Measurements from ENCODE around the gene PUS3.

Gene PUS3

DNA sequence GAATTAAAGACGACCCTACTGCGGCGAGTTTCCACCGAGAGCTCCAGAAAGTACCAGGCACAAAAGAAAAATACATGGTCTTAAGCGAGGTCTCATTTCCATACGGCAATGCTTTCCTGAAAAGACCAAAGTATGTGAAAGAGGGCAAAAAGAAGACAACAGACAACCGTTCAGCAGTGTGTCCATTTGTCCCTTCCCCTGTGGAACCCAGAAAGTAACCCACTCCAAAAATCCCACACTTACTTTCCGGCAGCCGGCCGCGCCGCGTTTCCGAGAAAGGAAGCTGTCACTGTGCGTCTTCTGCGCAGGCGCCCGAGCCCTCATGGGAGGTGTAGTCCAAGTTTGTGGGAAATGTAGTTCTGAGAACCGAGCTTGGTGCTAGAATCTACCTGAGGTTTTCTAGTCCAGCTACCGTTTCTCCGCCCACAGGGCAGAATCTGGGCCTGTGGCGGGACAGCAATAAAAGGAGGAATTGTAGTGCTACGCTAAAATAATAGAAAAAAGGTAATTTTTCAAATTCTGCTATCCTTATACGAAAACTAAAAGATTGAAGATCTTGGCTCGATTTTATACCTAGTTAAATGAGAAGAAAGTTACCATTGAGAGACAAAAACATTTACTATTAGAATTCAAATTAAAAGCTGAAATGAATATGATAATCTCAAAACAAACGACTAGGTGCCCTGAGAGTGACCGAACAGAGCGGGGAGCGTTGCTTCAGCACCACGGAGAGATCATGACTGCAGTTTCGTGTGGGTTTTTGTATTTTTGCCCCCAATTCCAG lies at the start of gene PUS3:
TSS of gene PUS3 (minus strand) at position 280 of the 784 bp plus-strand sequence. CDS start 6,922 bp downstream, outside the sequence.
- H3K27ac Mint-ChIP-seq = peak within 1 kb of the TSS; percentile 95
- peaks cover 29% of the 10 kb centered on the region for H3K4me1 Mint-ChIP-seq
- H3K4me3 Mint-ChIP-seq = peak within 1 kb of the TSS; percentile 98
- H3K9me3 Mint-ChIP-seq = no peaks in the 10 kb centered on the region
- peaks cover 27% of the 10 kb centered on the region for H3K36me3 Mint-ChIP-seq (ENCODE audit: low read depth)
- ATAC-seq (peak; percentile 83), DNase-seq (peak; percentile 89)
- H3K27me3 Mint-ChIP-seq = peaks cover 21% of the 10 kb centered on the region

GRCh38 chr11:125952559-125952958 lies 49.6 kb upstream of the PUS3 start:
- Mint-ChIP-seq H3K27ac (no peak overlapping the region), H3K9me3 (no peaks in the 10 kb centered on the region), H3K27me3 (no peaks in the 10 kb centered on the region), H3K36me3 (ENCODE audit: low read depth) (no peaks in the 10 kb centered on the region), H3K4me1 (no peaks in the 10 kb centered on the region), H3K4me3 (no peak overlapping the region)
- DNase-seq (no peak), ATAC-seq (no peak)

DNA sequence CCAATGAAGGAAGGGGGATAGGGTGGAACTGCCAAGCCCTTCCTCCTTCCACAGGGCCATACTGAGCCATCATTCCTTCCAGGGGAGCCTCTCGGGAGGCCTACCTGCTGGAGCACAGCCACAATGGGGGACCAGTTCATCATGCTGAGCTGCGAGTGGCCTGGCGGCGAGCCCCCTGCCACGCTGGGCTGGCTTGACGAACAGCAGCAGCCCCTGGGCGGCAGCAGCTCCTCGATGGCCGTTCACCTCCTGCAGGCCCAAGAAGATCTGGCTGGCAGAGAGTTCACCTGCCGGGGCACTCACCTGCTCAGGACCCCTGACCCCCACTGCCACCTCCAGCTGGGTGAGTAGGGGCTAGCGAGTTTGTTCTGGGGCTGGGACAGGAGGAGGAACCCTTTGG lies 48.7 kb upstream of the PUS3 start:
- no peak for ATAC-seq
- Mint-ChIP-seq H3K4me1 (no peaks in the 10 kb centered on the region), H3K36me3 (ENCODE audit: low read depth) (no peaks in the 10 kb centered on the region), H3K4me3 (no peak overlapping the region), H3K27ac (no peak overlapping the region), H3K27me3 (no peaks in the 10 kb centered on the region), H3K9me3 (no peaks in the 10 kb centered on the region)
- DNase-seq = no peak

- ATAC-seq = no peak
- no peaks in the 10 kb centered on the region for H3K9me3 Mint-ChIP-seq
- DNase-seq = no peak
- H3K27me3 Mint-ChIP-seq = no peaks in the 10 kb centered on the region
- H3K4me3 Mint-ChIP-seq = no peak overlapping the region
- H3K36me3 Mint-ChIP-seq (ENCODE audit: low read depth) = no peaks in the 10 kb centered on the region
- H3K4me1 Mint-ChIP-seq = no peaks in the 10 kb centered on the region
- H3K27ac Mint-ChIP-seq = no peak overlapping the region
Measured at GRCh38 chr11:125950696-125951651, 48.0 kb upstream of the PUS3 start.

DNA sequence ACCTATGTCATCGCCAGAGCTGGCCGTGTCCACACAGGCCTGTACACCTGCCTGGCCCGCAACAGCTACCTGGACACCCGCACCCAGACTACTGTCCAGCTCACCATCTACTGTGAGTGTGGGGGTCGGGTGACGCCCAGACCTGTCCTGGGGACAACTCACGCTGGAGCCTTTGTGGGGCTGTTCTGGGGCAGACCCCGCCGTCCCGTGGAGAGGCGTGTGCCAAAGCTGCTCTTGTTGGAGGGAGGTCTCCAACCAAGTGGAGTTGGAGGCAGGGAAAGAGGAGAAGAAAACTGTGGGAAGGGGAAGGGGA lies 47.1 kb upstream of the PUS3 start:
- Mint-ChIP-seq H3K27me3 (no peaks in the 10 kb centered on the region), H3K4me3 (no peak overlapping the region)

DNA sequence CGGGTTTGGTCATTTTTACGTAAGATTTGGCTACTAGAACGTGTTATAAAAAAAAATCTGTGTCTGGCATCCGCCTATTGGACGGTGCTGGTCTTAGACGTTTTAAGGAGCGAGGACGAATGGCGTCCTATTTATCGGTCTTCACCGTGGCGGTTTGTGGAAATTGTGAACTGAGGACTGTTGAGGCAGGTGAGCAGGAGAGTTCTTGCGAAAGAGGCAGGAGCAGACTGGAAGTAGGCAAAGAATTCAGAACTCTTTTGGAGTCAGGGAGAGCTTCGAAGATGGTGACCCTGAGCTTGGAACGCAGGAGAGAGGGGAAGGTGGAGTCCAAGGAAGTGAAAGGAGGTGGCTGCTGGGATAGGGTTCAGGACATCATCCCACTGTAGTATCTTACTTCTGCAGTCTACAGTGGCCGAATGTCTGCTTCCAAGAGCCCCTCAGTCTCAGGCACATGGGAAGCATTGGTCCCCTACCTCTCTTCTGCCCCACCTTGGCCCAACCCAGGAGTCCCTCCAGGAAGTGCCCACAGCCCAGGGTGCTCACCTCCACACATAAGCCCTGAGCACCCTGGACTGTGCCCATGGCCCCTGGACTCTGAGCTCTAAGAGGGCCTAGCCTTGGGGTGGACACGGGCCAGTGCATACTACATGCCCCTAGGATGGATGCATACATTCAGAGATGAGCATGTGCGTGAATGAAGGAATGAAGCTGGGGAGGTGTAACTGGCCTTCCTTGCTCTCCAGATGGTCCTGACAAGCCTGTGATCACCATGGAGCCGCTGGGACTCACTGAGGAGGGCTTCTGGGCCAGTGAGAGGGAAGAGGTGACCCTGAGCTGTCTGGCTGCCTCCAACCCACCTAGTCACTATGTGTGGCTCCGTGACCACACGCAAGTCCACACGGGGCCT lies 46.5 kb upstream of the PUS3 start:
- Mint-ChIP-seq H3K36me3 (ENCODE audit: low read depth) (no peaks in the 10 kb centered on the region), H3K4me1 (no peaks in the 10 kb centered on the region), H3K9me3 (no peaks in the 10 kb centered on the region), H3K27ac (no peak overlapping the region), H3K4me3 (no peak overlapping the region), H3K27me3 (no peaks in the 10 kb centered on the region)
- ATAC-seq (no peak), DNase-seq (no peak)

More for the DNA sequence above, 47.1 kb upstream of the PUS3 start:
- no peak for DNase-seq
- Mint-ChIP-seq H3K9me3 (no peaks in the 10 kb centered on the region), H3K36me3 (ENCODE audit: low read depth) (no peaks in the 10 kb centered on the region), H3K27ac (no peak overlapping the region), H3K4me1 (no peaks in the 10 kb centered on the region)
- ATAC-seq = no peak

- Mint-ChIP-seq H3K27ac (no peak overlapping the region), H3K4me1 (no peaks in the 10 kb centered on the region), H3K36me3 (ENCODE audit: low read depth) (no peaks in the 10 kb centered on the region), H3K4me3 (no peak overlapping the region), H3K9me3 (no peaks in the 10 kb centered on the region), H3K27me3 (no peaks in the 10 kb centered on the region)
- ATAC-seq = no peak
- DNase-seq = no peak
Measured at GRCh38 chr11:125948278-125949051, 45.5 kb upstream of the PUS3 start.

DNA sequence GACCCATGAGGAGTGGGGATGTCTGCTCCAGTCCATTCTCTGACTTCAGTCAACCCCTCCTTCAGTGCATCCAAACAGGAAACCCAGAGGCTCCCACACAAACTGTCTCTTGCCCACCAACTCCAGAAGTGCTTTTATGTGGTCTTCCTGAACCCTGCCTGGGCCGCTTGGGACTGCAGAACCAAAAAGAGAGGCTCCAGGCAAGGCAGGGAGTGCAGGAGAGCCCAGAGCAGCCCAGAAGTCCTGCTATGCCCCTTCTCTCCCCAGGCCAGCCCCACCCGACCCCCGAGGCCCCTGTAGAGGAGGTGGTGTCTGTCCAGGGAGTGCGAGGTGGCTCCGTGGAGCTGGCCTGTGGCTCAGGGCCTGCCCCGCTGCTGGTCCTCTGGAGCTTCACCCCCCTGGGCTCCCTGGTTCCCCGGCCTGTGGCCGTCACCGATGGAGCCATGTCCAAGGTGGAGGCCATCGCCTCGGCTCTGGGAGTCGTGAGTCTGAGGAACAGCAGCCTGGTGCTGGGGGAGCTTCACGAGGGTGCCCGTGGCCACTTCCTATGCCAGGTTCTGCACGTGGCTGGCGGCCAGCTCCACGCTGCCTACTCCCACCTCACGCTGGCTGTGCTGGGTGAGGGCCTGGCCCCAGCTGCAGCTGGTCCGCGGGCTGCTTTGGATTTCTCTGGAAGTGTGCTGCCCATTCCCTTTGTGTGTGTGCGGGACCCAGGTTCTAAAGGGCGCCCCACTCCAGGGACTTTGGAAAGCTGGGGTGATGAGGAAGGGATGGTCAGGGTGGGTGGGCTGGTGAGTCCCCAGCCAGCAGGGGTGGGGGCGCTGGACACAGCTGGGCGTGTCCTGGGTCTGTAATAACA lies 44.6 kb upstream of the PUS3 start:
- Mint-ChIP-seq H3K4me3 (no peak overlapping the region), H3K9me3 (no peaks in the 10 kb centered on the region), H3K27ac (no peak overlapping the region), H3K4me1 (no peaks in the 10 kb centered on the region), H3K36me3 (ENCODE audit: low read depth) (no peaks in the 10 kb centered on the region), H3K27me3 (no peaks in the 10 kb centered on the region)
- DNase-seq = no peak
- no peak for ATAC-seq

GRCh38 chr11:125946712-125947418 lies 43.9 kb upstream of the PUS3 start:
- H3K4me3 Mint-ChIP-seq = no peak overlapping the region
- no peaks in the 10 kb centered on the region for H3K36me3 Mint-ChIP-seq (ENCODE audit: low read depth)
- H3K27me3 Mint-ChIP-seq = no peaks in the 10 kb centered on the region
- no peaks in the 10 kb centered on the region for H3K9me3 Mint-ChIP-seq
- DNase-seq (no peak), ATAC-seq (no peak)
- no peak overlapping the region for H3K27ac Mint-ChIP-seq
- no peaks in the 10 kb centered on the region for H3K4me1 Mint-ChIP-seq

DNA sequence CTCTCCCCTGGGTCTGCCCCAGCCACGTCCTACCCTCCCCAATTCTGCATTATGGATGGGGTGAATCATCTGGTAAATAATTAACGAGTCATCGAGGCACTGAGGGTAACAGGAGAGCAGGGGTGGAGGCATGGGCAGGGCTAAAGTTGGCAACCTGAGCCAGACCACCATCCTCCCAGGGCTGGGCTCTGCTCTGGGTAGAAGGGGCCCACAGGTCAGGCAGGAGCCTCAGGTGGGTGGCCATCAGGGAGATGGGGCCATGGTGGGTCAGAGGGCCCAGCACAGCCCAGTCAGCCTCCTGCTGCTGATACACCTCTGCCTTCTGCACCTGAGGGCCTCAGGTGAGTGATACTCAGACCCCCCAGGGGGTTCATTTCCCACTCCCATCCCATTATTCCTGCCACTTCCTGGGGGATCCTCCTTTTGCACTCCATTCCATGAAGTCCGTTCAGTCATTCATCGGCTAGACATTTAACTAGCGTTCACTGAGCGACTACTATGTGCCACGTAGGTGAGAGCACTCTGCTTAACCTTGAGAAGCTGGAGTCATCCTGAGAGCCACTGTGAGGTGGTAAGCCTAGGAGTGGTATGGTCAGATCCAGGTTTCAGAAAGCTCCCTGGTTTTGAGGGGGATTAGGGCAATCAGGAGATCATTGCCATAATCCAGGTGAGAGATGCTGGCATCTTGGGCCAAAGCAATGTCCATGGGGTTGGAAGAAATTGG lies 43.0 kb upstream of the PUS3 start, which contains the start of gene VSIG10L2:
TSS of gene VSIG10L2 (plus strand) at position 248 of the 724 bp plus-strand sequence. CDS start at position 260, 12 bp downstream.
- no peaks in the 10 kb centered on the region for H3K9me3 Mint-ChIP-seq
- no peak within 1 kb of the TSS for H3K4me3 Mint-ChIP-seq
- DNase-seq (no peak), ATAC-seq (no peak)
- no peaks in the 10 kb centered on the region for H3K27me3 Mint-ChIP-seq
- no peaks in the 10 kb centered on the region for H3K36me3 Mint-ChIP-seq (ENCODE audit: low read depth)
- H3K4me1 Mint-ChIP-seq = no peaks in the 10 kb centered on the region
- H3K27ac Mint-ChIP-seq = no peak within 1 kb of the TSS

DNA sequence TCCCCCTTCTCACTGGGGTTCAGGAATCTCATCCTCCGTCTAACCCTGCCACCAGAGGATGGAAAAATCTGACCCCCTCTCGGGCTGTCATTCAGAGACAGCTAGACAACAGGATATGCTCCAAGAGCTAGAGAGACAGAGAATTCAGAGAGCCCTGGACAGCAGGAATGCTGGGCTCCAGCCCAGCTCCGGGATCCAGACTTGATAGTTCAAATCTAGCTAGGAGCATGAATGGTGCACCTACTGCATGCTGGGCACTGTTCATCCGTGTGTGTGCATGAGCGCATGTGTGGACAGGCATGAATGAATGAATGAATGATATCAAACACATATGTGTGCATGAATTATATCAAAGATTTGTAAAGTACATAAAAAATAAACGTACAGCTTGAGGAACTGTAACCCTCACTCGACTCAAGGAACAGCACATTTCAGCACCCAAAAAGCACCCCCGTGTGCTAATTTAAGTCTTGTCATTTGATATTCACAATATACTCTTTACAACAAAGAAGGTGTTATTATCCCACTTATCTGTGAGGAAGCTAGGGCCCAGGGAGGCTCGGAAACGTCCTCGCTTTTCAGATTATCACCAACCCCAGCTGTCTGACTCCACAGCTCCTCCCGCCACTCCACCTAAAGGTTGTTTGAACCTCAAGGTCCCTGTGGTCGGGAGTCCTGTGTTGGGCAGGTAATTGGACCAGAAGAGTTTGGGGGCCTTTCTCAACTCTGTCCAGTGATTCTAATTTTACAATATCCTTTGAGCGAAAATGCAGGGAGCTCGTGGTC lies 42.2 kb upstream of the PUS3 start:
- Mint-ChIP-seq H3K4me3 (no peak overlapping the region), H3K27me3 (no peaks in the 10 kb centered on the region)

More for the DNA sequence above, 42.2 kb upstream of the PUS3 start:
- ATAC-seq = no peak
- no peak for DNase-seq
- Mint-ChIP-seq H3K4me1 (no peaks in the 10 kb centered on the region), H3K9me3 (no peaks in the 10 kb centered on the region), H3K27ac (no peak overlapping the region), H3K36me3 (ENCODE audit: low read depth) (no peaks in the 10 kb centered on the region)
